ENCODE measurements around the gene B4GALT1. TPM values are rescaled to one million over a fixed set of nuclear protein-coding genes. Genes with fewer than 3 reads are reported as not detected.

B4GALT1 gene
- total RNA-seq, 2 donors from 2014 or later, result 31.3 to 42.3 TPM

GRCh38 chr9:33129251-33129885, 37.8 kb downstream of the B4GALT1 start:
- Histone ChIP-seq H3K27ac (peak overlapping the region; percentile 46 to 76 (median 66)), H3K4me3 (no peak overlapping the region), H3K4me1 (peaks cover 54% of the 10 kb centered on the region), H3K36me3 (replicated peaks in 1 of 2; ENCODE audit: insufficient read depth in 1 of 2, low read depth in 2 of 2) (peaks cover 0 to 7% of the 10 kb centered on the region in 2 donors), H3K27me3 (no peaks in the 10 kb centered on the region), H3K9me3 (no peaks in the 10 kb centered on the region)
- intact Hi-C loops (cut with DNase I), result no loop called here
- no peak for ATAC-seq
- no peak for DNase-seq
- TF ChIP-seq CTCF (IDR thresholded peaks at IDR 0.05) (no peak), POLR2A (IDR thresholded peaks at IDR 0.05) (no peak)
- WGBS, 2 donors, result 77 to 89% methylated on average over 5 of the region's 5 CpGs

- Histone ChIP-seq H3K4me3 (no peak overlapping the region), H3K27me3 (no peaks in the 10 kb centered on the region), H3K4me1 (peaks cover 54% of the 10 kb centered on the region), H3K36me3 (replicated peaks in 1 of 2; ENCODE audit: insufficient read depth in 1 of 2, low read depth in 2 of 2) (peaks cover 0 to 5% of the 10 kb centered on the region in 2 donors), H3K27ac (peak overlapping the region; percentile 46 to 76 (median 66)), H3K9me3 (no peaks in the 10 kb centered on the region)
- WGBS, 2 donors, result 81 to 89% methylated on average over 4 of the region's 4 CpGs
- DNase-seq (no peak), ATAC-seq (no peak)
- intact Hi-C loops (cut with DNase I), result no loop called here
- no peak for TF ChIP-seq POLR2A (IDR thresholded peaks at IDR 0.05)
- TF ChIP-seq CTCF (IDR thresholded peaks at IDR 0.05), result no peak
These were observed 38.6 kb downstream of the B4GALT1 start for GRCh38 chr9:33128570-33128969.

GRCh38 chr9:33127881-33128280, 39.3 kb downstream of the B4GALT1 start:
- Histone ChIP-seq H3K4me3 (no peak overlapping the region), H3K27me3 (no peaks in the 10 kb centered on the region), H3K36me3 (replicated peaks in 1 of 2; ENCODE audit: insufficient read depth in 1 of 2, low read depth in 2 of 2) (peaks cover 0 to 2% of the 10 kb centered on the region in 2 donors), H3K9me3 (no peaks in the 10 kb centered on the region), H3K27ac (peak overlapping the region in 1 of 4 donors; percentile 17), H3K4me1 (peaks cover 54% of the 10 kb centered on the region)
- intact Hi-C loops (cut with DNase I), result no loop called here
- DNase-seq (no peak), ATAC-seq (no peak)
- WGBS, 2 donors, result 55 to 59% methylated on average over 5 of the region's 5 CpGs
- TF ChIP-seq CTCF (IDR thresholded peaks at IDR 0.05) (no peak), POLR2A (IDR thresholded peaks at IDR 0.05) (no peak)

- ATAC-seq, result no peak
- H3K9me3 ChIP-seq, result no peaks in the 10 kb centered on the region
- H3K4me3 ChIP-seq, result no peak overlapping the region
- no peak for DNase-seq
- TF ChIP-seq POLR2A (IDR thresholded peaks at IDR 0.05) (no peak), CTCF (IDR thresholded peaks at IDR 0.05) (no peak)
- intact Hi-C loops (cut with DNase I), result no loop called here
- peaks cover 42% of the 10 kb centered on the region for H3K4me1 ChIP-seq
- H3K27me3 ChIP-seq, result no peaks in the 10 kb centered on the region
- peaks cover 0 to 2% of the 10 kb centered on the region in 2 donors for H3K36me3 ChIP-seq (replicated peaks in 1 of 2; ENCODE audit: insufficient read depth in 1 of 2, low read depth in 2 of 2)
- H3K27ac ChIP-seq, result no peak overlapping the region
- 73 to 82% methylated on average over 8 of the region's 8 CpGs for WGBS, 2 donors
These were observed 41.0 kb downstream of the B4GALT1 start for GRCh38 chr9:33125871-33126823.

Data from body of pancreas (tissue), 4 donors.